GM21390 (cell line): ENCODE data around the gene HHAT.
"Not testable (repeated sequence)": the region's sequence is repeated elsewhere in the genome, so short reads cannot be mapped to it uniquely, and the experiment has no call there.

Source experiments
- ATAC-seq: cut with Tn5 transposase; IDR thresholded peaks from one replicate; pipeline ENCODE4 v1.9.1; 2021; ENCODE audit not compliant: unreplicated experiment

HHAT gene

DNA sequence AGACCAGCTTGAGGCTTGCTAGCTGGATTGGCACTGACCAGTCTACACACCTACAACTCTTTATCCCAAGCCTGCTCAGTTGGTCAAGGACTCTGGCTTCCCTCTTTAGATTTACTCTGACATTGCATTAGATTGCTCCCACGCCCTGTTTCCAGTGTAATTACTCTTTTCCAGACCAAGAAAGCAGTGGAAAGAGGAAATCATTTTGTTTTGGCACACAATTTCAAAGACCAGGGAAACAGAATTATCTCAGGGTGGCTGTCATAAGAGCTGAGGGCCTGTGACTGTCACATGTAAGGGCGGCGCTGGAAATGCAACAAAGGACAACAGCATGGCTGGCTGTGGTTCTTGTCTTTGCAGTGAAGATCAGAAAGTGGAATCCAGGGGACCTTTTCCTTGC lies 302.7 kb downstream of the HHAT start:
- ATAC-seq: no peak

DNA sequence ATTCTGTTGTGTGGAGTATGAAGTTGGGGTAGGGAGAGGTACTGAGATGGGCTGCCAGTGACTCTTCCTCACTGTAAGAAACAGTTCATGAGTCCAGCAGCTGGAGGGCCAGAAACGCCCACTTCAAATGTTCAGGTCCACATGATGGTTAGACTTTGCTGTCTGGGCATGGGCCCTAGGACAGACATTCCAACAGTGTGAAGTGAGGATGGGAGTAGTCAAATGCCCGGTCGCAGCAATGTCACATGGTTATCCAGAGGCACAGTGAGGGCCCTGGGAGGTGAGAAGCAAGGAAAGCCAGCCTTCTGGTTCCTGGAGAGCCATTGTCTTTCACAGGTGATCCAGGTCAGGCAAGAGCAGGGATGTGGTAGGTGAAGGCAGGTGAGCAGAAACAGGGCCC lies 304.4 kb downstream of the HHAT start:
- no peak for ATAC-seq

DNA sequence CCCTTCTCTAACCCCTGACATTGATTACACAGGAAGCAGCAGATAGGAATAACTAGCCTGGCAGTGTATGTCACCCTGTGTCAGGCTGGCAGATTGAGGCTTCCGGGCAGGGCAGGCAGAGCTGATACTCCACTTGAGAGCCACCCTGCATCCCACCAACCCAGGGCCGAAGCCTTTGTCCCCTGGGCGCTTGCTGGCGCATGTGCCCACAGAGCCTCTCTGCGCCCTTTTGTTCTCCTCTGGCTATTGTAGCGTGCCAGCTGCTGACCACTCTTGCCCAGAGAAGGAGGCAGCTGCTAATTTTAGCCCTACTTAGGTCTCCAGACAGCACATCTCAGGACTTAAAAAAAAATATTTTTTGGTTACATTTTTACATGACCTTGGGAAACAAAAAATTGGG lies 304.9 kb downstream of the HHAT start:
- ATAC-seq: no peak

GRCh38 chr1:210635108-210635507 lies 306.4 kb downstream of the HHAT start:
- no peak for ATAC-seq

- ATAC-seq: no peak
These were observed 312.9 kb downstream of the HHAT start for GRCh38 chr1:210641582-210641981.

DNA sequence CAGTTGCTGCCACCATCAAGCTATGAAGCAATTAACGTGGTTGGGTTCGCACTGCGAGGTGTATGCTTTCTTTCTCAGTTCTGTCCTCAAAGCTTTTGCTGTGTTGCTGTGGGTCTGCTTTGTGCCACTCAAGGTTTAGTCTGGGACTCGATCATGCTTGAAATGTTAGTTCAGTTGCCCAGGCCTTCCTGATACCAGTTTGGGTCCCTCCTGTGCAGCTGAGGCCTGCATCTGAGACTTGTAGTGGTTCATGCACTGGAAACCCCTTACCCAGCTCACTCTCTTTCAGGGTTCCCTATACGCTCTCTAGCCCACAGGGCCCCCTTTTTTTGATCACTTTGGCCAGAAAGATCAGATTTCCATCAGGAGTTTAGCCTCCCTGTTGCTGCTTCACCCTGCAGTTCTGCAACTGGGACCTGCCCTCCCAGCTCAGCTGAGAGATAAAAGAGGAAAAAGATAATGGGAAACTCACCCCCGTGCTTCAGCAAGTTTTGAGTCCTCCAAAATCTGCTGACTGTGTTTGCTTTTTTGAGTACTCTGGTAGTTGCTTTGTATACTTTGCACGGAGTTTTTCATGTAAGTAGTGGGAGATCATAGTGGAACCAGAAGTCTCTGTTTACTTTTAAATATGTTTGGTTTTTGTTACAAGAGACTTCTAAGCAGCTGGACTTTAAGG lies 317.0 kb downstream of the HHAT start:
- ATAC-seq: no peak

- ATAC-seq: no peak
These were observed 317.5 kb downstream of the HHAT start for GRCh38 chr1:210646258-210646616.

- ATAC-seq: no peak
These were observed 319.0 kb downstream of the HHAT start for GRCh38 chr1:210647406-210648333.

DNA sequence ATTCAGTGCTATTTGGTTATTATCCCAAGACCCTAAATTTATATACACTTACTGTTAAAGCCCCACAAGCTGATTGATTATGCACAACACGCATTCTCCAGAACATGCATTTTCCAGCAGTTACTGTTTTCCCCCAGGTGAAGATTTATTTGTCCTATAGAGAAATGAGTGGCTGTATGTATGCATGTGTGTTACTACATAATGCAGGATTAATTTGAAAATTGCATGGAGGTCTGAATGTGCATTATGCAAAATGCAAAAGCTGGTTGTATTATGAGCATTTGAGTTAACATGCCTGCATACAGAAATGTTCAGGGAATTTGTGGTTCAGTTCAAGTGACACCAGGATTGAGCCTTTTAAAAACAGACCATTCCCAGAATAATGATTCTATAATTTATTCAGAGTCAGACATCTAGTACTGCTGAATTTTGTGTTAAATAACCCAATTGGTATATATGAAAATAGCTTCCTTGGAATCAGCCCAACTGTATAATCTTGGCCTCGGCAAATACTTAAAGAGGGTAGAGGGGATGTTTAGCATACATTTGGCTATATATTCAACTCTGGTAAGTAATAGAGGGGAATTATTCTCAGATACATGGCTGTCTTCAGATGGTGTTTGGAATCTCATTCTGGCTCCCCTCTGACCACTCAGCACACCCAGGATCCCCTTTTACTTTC lies 320.0 kb downstream of the HHAT start:
- ATAC-seq: no peak

DNA sequence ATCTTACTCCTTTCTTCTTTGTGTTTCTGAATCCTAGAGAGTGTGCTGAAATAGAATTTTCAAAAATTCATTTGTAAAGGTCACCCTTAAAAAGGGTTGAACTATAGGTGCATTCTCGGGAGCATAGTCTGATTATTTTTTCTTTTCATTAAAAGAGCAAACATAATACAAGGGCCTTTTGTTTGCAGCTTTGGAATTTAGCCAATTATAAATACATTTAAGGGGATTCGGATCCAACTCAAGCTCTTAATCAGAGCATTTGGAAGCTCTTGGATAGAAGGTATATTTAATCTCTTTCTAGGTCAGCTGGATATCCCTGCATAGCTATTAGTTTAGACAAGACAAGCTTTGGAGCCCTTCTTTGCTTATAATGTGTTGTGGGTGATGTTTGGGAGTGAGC lies 321.7 kb downstream of the HHAT start:
- no peak for ATAC-seq

GRCh38 chr1:210652329-210652954 lies 323.7 kb downstream of the HHAT start:
- no peak for ATAC-seq

GRCh38 chr1:210653771-210654170 lies 325.1 kb downstream of the HHAT start:
- ATAC-seq: no peak

DNA sequence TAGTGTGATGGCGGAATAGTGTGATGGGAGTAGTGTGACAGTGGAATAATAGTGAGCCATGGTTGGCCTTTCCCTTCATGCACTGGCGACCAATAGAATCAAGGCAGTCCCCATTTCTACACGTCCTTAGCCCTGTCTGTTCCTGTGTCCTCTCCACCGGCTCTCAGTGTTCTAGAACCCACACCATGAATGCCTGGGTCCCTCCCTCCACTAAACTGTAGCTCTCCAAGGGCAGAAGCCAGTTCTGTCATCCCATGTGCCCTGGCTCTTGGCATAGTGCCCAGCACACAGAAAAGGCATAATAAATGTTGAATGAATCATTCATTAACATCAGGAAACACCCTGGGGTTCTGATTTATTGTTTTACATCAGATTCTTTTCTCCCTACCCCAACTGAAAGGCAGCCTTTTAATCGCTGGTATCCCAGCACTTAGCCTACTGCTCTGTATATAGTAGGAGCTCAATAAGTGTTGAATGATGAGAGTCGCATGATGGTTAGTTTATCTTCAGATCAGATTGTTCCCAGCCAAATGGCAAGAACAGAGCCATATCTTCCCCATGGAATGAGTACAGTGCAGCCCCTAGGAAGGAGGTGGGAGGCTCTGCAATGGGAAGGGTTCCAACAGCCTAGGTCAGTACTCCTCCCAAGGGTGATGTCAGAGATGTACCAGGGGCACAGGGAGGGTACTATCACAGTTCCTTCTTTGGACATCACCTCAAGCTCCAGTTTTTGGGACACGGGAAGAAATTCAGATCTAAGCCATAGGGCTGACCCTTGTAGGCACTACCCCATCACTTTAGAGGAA lies 325.7 kb downstream of the HHAT start:
- no peak for ATAC-seq

- no peak for ATAC-seq
These were observed 326.8 kb downstream of the HHAT start for GRCh38 chr1:210655511-210655910.

GRCh38 chr1:210657806-210658205 lies 329.1 kb downstream of the HHAT start:
- no peak for ATAC-seq

- ATAC-seq: not testable (repeated sequence)
These were observed 332.8 kb downstream of the HHAT start for GRCh38 chr1:210661520-210661919.

DNA sequence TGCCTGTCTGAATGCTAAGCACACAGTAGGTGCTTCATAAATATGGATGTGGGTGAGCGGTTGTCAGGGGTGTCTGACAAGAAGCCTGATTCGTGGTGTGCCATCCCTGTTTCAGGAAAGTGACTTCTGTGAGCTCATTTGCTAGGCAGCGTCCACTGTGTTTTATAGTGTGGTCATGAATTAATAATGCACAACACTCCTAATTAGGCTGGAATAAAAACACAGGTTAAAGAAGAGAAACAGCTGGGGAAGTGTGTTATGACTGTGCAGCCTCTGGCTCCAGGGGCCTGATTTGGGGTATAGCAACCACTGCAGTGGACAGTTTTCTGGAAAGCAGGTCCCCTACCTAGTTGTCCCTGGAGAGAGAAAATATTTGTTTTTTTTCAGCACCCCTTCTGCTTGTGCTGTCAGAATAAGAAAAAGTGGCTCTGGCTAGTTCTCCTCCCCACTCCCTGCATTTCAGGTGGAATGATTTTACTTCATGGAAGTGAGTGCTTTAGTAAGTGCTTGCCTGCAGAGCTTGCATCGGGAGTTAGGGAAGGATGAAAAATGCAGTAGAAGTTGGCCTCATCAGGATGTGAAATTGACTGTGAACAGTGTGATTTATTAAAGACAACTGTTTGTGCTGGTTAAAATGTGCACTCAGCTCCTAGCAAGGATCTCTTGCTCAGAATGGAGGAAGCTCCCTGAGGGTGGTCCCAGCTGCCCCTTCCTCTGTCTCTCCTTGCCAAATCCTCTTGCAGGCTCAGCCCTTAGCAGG lies 333.8 kb downstream of the HHAT start:
- no peak for ATAC-seq

GRCh38 chr1:210663730-210664573 lies 335.2 kb downstream of the HHAT start:
- no peak for ATAC-seq

DNA sequence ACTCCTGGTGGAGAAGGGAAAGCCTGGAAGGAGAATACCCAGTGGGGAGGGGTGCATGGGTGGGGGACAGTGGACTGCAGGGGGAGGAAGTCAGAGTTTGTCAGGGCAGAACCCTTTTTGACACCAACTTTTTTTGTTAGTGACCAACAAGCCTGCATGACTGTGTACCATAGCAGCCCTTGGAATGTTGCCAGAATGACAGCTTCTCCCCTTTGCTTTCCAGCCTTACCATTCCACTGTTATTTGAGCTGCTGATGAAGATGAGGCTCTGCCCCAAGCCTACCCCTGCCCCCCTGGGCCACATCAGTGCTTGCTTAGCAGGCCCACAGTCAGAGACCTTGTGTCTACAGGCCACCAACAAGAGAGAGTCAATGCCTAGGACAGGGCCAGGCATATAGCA lies 341.2 kb downstream of the HHAT start:
- no peak for ATAC-seq
